CD4-positive, alpha-beta T cell treated with Interleukin-6 at 100 ng/mL for 8 hours (primary cell): Measurements from ENCODE around the gene B3GALT6.
A peak's percentile ranks its signal among the peaks of the same experiment; 100 is the strongest.

Source experiments
- DNase-seq: peaks from one replicate; pipeline ENCODE4 v3.0.0-alpha.2; 2020; ENCODE audit warnings: mixed read lengths, low spot score

B3GALT6 gene

GRCh38 chr1:1231400-1232207 lies 433 bp upstream of the B3GALT6 start, which contains the start of gene SDF4:
SDF4 (minus strand) TSS chr1:1232001; CDS start chr1:1228772, 3,229 bp downstream.
- DNase-seq: peak; percentile 96

- no peak for DNase-seq
These were observed 944 bp downstream of the B3GALT6 start for GRCh38 chr1:1232796-1233566.

DNA sequence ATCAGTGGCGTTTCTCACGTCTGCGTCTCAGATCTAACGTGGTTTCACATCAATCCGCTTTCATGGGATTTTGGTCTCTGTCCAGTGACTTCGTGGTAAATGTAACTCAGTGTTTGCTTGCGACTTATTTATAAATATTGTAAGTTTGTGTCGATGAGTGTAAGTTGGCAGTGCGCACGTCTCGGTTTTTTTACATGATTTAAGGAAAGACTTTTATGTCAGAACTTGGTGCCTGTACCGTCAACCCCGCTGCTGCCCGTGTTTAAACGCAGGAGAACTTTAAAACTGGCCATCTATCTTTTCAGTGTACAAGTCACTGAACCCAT lies 1.5 kb downstream of the B3GALT6 start:
- no peak for DNase-seq

GRCh38 chr1:1234180-1234808 lies 2.3 kb downstream of the B3GALT6 start:
- DNase-seq: no peak

GRCh38 chr1:1235016-1235744 lies 3.1 kb downstream of the B3GALT6 start:
- DNase-seq: no peak

GRCh38 chr1:1236176-1236763 lies 4.2 kb downstream of the B3GALT6 start:
- no peak for DNase-seq

DNA sequence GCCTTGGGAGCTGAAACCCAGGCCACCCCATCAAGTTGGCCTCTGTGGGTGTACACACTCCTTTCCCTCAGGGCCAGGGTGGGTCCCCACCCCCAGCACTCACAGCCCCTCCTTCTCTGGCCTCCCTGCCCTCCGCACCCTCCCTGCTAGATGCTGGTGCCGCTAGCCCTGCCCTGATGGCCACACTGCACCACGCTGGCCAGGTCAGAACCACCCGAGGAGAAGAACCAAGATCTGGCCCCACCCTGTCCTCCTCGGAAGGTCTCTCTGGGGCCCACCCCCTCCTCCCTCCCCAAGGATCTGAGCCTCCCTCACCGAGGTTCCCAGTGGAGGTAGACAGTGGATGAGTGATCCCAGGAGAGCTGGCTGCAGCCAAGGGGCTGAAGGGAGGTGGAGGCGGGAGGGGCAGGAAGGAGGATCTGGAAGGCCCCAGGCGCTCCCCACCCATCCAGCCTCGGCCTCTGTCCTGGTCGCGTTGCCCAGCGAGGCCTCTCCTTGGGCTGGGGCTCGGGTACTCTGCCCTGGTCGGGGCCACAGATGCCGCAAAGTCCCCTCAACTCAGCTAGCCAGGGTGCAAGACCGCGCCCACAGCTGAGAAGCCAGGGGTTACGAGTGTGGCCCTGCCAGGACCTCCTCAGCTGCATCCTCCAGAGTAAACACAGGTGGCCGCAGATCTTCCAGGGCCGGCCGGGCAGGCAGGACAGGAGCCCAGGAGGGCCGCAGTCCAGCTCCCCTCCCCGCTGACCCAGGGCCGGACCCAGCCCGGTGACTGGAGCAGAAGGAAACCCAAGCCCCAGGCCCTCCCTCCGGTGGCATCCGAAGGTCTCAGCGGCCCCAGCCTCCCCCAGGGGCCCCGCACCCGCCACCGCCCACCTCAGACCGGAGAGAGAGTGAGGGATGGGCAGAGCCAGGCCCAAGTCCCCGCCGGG lies 5.2 kb downstream of the B3GALT6 start:
- DNase-seq: no peak

DNA sequence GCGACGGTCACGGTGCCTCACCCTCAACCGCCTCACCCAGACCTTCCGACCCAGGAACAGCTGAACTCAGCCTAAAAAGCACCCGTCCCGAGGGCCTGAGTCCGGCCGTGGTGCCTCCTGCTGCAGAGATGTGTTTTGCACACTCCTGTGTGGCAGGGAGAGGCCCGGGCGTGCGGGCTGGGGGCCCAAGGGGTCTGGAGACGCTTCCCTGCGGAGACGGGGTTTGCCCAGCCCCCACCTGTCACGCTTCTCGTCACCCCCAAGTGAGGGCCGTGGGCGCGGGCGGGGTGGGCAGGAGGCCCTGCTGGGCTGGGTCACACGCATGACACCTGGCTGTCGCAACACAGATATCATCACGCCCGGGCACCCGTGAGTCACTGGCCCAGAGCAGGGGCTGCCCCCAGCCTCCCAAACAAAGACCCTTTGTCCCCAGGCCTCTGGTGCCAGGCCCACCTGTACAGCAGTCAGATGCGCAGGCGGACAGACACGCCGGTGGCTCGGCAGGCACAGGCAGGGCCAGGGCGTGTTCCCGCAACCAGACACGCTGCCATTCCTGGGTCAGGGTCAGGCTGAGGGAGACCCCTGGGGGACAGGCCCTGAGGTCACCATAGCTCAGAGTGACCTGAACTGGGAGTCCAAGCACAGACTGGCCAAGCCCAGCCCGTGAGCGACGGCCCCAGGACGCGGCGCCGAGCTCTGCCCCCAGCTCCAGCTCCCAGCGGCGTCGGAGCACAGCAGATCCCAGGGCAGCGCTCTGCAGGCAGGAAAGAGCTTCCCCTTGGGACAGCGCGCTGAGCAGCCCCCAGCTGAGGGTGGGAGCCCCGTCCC lies 6.1 kb downstream of the B3GALT6 start:
- no peak for DNase-seq

GRCh38 chr1:1238702-1239178 lies 6.7 kb downstream of the B3GALT6 start:
- no peak for DNase-seq

GRCh38 chr1:1239227-1239613 lies 7.2 kb downstream of the B3GALT6 start:
- no peak for DNase-seq

DNA sequence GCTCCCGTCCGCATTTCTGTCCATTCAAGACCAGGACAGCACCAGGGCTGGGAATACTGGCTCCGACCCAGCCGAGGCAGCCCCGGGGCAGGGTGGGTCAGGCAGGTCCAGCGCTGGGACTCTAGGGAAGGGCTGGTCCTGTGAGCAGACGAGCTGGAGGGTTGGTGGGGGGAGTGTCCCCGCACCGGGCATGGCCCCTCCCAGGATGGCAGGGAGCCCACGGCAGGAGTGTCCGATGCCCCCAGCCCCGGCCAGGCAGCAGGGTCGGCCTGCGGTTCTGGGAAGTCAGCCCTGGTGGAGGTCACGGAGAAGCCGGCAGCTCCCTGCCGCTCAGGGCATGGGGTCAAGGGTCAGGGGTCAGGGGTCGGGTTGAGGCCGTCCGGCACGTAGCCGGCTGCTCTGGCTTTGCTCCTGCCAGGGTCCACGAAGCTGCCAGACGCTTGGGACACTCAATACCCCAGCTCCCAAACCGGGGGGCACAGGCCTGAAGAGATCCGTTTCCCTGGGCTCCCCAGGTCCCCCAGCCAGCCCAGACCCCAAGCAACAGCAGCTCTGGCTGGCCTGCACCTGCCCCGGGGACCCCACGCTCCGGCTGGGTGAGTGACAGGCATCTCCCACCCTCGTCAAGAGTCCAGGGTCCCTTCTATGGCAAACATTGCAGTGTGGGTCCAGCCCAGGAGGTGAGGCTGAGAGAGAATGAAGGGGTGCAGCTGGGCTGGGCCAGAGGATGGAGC lies 7.7 kb downstream of the B3GALT6 start:
- DNase-seq: no peak

- no peak for DNase-seq
These were observed 8.3 kb downstream of the B3GALT6 start for GRCh38 chr1:1240348-1240732.

GRCh38 chr1:1240822-1241587 lies 9.0 kb downstream of the B3GALT6 start:
- DNase-seq: no peak

DNA sequence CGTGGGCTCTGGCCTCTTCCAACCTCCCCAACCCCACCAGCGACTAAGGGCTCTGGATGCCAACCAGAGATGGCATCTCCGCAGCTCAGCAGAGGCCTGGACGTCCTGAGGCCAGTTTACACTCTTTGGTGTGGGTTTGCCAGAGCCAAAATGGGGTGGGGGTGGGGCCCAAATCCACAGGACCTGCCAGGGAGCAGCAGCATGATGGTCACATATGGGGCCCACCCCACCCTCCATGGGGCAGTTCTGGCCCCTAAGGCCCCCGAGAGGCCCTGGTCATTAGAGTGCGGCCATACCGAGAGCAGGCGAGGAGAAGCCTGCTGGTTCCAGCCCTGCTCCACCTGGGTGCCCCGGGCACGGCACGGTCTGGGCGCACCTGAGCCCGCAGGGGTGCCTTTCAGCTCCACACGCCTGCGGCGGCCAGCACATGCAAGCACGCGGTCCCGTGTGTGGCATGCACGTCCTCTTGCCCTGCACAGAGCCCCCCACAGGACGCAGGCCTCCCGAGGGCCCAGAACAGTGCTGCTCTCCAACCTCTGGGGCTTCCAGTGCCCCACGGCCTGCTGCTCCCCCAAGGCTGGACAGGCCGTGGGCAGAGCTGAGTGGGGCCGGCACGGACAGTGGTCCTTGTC lies 9.7 kb downstream of the B3GALT6 start:
- no peak for DNase-seq

DNA sequence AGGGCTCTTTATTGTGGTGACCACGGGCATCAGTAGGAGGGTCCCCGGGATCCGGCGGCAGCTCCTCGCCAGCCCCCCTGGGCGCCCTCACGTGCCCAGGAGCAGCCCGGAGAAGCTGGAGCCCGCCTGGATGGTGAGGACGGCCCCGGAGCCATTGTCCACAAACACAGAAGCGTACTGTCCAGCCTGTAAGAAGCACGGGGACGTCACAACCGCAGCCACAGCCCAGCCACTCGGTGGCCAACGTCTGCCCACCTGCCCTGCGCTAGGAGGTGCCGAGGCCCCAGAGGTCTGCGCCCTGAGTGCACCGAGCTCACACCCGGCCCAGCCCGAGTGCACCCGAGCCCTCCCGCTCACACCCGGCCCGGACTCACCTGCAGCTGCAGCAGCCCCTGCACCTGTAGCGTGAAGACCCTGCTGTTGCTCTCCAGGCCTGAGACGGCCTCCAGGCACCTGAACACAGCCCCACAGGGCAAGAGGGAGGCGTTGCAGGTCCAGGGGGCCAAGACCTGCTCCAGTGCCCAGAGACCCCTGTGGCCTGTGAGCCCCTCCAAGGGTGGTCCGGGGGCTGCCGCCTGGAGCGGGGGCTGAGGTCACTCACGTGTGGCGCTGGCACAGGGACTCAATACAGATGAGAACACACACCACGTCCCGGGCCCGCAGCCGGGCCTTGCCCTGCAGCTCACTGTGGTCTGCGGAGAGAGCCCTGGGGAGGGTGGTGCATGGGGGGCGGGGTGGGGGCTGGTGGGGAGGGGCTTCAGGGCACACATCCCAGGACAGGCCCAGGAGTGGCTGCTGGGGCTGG lies 10.6 kb downstream of the B3GALT6 start:
- DNase-seq: no peak

DNA sequence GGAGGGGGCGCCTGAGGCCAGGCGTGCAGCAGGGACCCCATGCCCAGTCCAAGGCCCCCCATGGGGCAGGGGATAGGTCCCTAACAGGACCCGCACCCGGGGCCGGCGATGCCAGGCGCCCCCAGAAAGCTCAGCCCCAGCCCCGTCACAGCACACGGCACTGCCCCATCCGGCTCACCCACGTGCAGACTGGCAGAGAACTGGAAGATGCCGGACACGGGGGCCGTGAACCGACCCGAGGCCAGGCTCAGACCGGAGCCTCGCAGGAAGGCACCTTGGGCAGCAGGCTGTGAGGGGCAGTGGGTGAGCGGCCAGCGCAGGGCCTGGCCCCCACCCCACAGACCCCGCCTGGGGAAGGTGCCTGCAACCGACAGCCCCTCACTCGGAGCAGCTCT lies 11.2 kb downstream of the B3GALT6 start:
- no peak for DNase-seq

GRCh38 chr1:1243807-1244191 lies 11.8 kb downstream of the B3GALT6 start:
- no peak for DNase-seq
